ENCODE data around the gene RBFA. TPM values are rescaled to one million over a fixed set of nuclear protein-coding genes. Genes with fewer than 3 reads are reported as not detected.

RBFA gene
- total and polyA plus RNA-seq, 2 of the 13 experiments (the other 11 are each of a cell fraction or from before 2014, with no cell fraction given) = 29.7 to 42.4 TPM

GRCh38 chr18:80033181-80034067, 810 bp upstream of the RBFA start (continued):
- TF ChIP-seq ZNF280B (CRISPR knock-in tag; IDR thresholded peaks at IDR 0.05; ENCODE audit: borderline replicate concordance) (peak; percentile 78; the same call in 1 of the 2 replicates), DMAP1 (CRISPR knock-in tag; IDR thresholded peaks at IDR 0.05) (peak; percentile 57; the same call in 1 of the 2 replicates), NKX3-1 (CRISPR knock-in tag; IDR thresholded peaks at IDR 0.05) (no peak), POLR2G (IDR thresholded peaks at IDR 0.05; ENCODE audit: low read depth, low read length) (peak; percentile 44; the same call in 1 of the 2 replicates), TBX2 (CRISPR knock-in tag; IDR thresholded peaks at IDR 0.05; ENCODE audit: borderline replicate concordance) (peak; percentile 52; the same call in 1 of the 2 replicates), ZSCAN31 (CRISPR knock-in tag; IDR thresholded peaks at IDR 0.05; ENCODE audit: low read depth) (peak; percentile 75; the same call in 1 of the 2 replicates), HNRNPLL (IDR thresholded peaks at IDR 0.05; ENCODE audit: low read depth, low read length, poor library complexity, severe bottlenecking) (peak; percentile 52), RAD21 (CRISPR knock-in tag; IDR thresholded peaks at IDR 0.05) (peak; percentile 43; the same call in 1 of the 2 replicates), ATF4 (CRISPR knock-in tag; IDR thresholded peaks at IDR 0.05) (peak in 1 of 2 experiments; percentile 39; a peak in 1 of 4 replicates), FOSL2 (CRISPR knock-in tag; IDR thresholded peaks at IDR 0.05) (no peak), MXD1 (CRISPR knock-in tag; IDR thresholded peaks at IDR 0.05) (peak; percentile 38; the same call in 1 of the 2 replicates), HOXA9 (CRISPR knock-in tag; IDR thresholded peaks at IDR 0.05; ENCODE audit: borderline replicate concordance) (0 out of 2 replicates have a peak, but pooled peaks have one; percentile 52), MAZ (IDR thresholded peaks at IDR 0.05; ENCODE audit: borderline replicate concordance, low read depth, low read length) (no peak), MAZ (CRISPR knock-in tag; IDR thresholded peaks at IDR 0.05; ENCODE audit: low read depth) (peak; percentile 72; the same call in 1 of the 2 replicates), ZFP37 (CRISPR knock-in tag; IDR thresholded peaks at IDR 0.05; ENCODE audit: borderline replicate concordance) (0 out of 2 replicates have a peak, but pooled peaks have one; percentile 28), ZBTB26 (CRISPR knock-in tag; IDR thresholded peaks at IDR 0.05; ENCODE audit: borderline replicate concordance) (no peak), EED (CRISPR knock-in tag; IDR thresholded peaks at IDR 0.05) (peak; percentile 67; the same call in 1 of the 2 replicates), ZNF788 (CRISPR knock-in tag; IDR thresholded peaks at IDR 0.05; ENCODE audit: borderline replicate concordance) (0 out of 2 replicates have a peak, but pooled peaks have one; percentile 24), PHF8 (CRISPR knock-in tag; IDR thresholded peaks at IDR 0.05) (peak; percentile 71), SRF (IDR thresholded peaks at IDR 0.05; ENCODE audit: low read depth, low read length) (no peak), SP5 (CRISPR knock-in tag; IDR thresholded peaks at IDR 0.05; ENCODE audit: borderline replicate concordance, low read depth) (peak; percentile 29; the same call in 1 of the 2 replicates), SIN3A (IDR thresholded peaks at IDR 0.05; ENCODE audit: borderline replicate concordance, low read depth, low read length) (peak; percentile 65; the same call in 1 of the 2 replicates), SOX13 (IDR thresholded peaks at IDR 0.05) (no peak), SOX13 (CRISPR knock-in tag; conservative IDR thresholded peaks at IDR 0.05 in 1 of 2, IDR thresholded peaks at IDR 0.05 in 1 of 2) (peak in 1 of 2 experiments; percentile 22; a peak in 1 of 4 replicates), HES4 (CRISPR knock-in tag; IDR thresholded peaks at IDR 0.05; ENCODE audit: borderline replicate concordance) (peak; percentile 85)

Measured in HepG2 (cell line).